WERI-Rb-1 (cell line): ENCODE measurements around the gene TSEN2.

ENCODE experiments used
- DNase-seq: peaks from one replicate; pipeline ENCODE4 v3.0.0-alpha.2; 2020
- H3K27ac ChIP-seq: fragments of 250-450 bp; sonication (Bioruptor Pico); 2 replicates; pipeline ENCODE4 v1.5.1; 2020; ENCODE audit warnings: mild to moderate bottlenecking, moderate library complexity
- H3K27me3 ChIP-seq: fragments of 250-450 bp; sonication (Bioruptor Pico); 2 replicates; pipeline ENCODE4 v1.5.1; 2021; ENCODE audit warnings: mild to moderate bottlenecking, low read depth, moderate library complexity; ENCODE audit not compliant: insufficient read depth, severe bottlenecking
- H3K36me3 ChIP-seq: fragments of 250-450 bp; sonication (Bioruptor Pico); 2 replicates; pipeline ENCODE4 v1.5.1; 2020; ENCODE audit warnings: mild to moderate bottlenecking, moderate library complexity
- H3K4me3 ChIP-seq: 2 replicates; pipeline ENCODE4 v1.5.1; 2011; ENCODE audit warnings: low read depth, mild to moderate bottlenecking, control low read depth, low read length
- H3K9me3 ChIP-seq: fragments of 250-450 bp; sonication (Bioruptor Pico); 2 replicates; pipeline ENCODE4 v1.5.1; 2021; ENCODE audit warnings: mild to moderate bottlenecking, moderate library complexity; ENCODE audit not compliant: severe bottlenecking
- TF ChIP-seq, protein P1 (sequence below): IDR thresholded peaks from 2 replicates; pipeline ENCODE4 v1.5.1; 2011; ENCODE audit warnings: low read depth, mild to moderate bottlenecking, control low read depth, inconsistent platforms, low read length

TSEN2 gene

DNA sequence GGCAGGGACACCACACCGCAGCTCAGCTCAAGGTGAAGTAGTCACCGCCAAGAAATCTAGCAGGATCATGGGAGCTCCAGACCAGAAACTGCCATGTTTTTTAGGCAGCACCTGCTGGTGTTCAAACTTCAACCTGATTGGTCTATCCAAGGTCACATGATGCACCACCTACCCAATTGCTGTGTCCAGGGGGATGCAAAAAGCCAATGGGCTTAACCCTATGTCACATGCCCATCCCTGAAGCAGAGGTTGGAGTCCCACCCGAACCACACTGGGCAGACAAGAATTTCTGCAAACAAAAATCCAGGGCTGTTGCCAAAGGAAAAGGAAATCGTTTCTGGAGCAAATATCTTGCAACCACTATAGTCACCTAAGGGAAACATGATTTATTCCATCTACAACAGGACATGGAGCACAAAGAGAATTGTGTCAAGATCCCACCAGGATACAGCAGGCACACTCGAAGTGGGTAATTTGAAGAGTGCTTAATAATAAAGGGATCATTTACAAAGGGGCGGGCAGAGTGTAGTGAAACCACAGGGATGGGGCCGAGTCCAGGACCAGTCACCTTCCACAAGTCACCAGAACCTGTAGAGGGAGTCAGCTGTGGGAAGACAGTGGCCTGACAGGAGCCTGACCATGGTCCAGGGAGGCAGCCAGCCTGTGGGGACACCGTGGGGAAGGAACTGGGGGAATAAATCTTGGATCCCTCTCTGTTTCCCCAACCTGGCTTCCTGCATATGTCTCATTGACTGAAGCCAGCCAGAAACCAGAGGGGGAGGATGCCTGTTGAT is 34.2 kb upstream of the TSEN2 start:
- TF ChIP-seq, protein P1, sequence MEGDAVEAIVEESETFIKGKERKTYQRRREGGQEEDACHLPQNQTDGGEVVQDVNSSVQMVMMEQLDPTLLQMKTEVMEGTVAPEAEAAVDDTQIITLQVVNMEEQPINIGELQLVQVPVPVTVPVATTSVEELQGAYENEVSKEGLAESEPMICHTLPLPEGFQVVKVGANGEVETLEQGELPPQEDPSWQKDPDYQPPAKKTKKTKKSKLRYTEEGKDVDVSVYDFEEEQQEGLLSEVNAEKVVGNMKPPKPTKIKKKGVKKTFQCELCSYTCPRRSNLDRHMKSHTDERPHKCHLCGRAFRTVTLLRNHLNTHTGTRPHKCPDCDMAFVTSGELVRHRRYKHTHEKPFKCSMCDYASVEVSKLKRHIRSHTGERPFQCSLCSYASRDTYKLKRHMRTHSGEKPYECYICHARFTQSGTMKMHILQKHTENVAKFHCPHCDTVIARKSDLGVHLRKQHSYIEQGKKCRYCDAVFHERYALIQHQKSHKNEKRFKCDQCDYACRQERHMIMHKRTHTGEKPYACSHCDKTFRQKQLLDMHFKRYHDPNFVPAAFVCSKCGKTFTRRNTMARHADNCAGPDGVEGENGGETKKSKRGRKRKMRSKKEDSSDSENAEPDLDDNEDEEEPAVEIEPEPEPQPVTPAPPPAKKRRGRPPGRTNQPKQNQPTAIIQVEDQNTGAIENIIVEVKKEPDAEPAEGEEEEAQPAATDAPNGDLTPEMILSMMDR: no peak
- no peaks in the 10 kb centered on the region for H3K9me3 ChIP-seq
- H3K27ac ChIP-seq: no peak overlapping the region
- no peaks in the 10 kb centered on the region for H3K36me3 ChIP-seq
- no peak overlapping the region for H3K4me3 ChIP-seq
- no peak for DNase-seq
- no peaks in the 10 kb centered on the region for H3K27me3 ChIP-seq

DNA sequence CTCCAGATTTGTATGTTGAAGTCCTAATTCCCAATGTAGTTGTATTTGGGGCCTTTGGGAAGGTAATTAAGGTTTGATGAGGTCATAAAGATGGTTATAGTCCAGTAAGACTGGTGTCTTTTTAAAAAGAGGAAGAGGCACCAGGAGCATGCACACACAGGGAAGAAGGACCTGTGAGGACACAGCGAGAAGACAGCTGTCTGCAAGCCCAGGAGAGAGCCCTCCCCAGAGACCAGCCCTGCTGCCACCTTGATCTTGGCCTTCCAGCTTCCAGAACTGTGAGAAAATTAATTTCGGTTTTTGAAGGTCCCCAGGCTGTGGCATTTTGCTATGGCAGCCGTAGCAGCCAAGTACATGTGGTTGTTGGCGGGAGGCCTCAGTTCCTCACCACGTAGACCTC is 32.8 kb upstream of the TSEN2 start:
- TF ChIP-seq, protein P1: no peak
- H3K36me3 ChIP-seq: no peaks in the 10 kb centered on the region
- no peak for DNase-seq
- no peaks in the 10 kb centered on the region for H3K27me3 ChIP-seq
- H3K4me3 ChIP-seq: no peak overlapping the region
- H3K9me3 ChIP-seq: no peaks in the 10 kb centered on the region
- no peak overlapping the region for H3K27ac ChIP-seq

GRCh38 chr3:12451960-12452359 is 32.3 kb upstream of the TSEN2 start:
- Histone ChIP-seq H3K36me3 (no peaks in the 10 kb centered on the region), H3K4me3 (no peak overlapping the region), H3K27me3 (no peaks in the 10 kb centered on the region), H3K9me3 (no peaks in the 10 kb centered on the region), H3K27ac (no peak overlapping the region)
- TF ChIP-seq, protein P1: no peak
- DNase-seq: no peak

- DNase-seq: no peak
- Histone ChIP-seq H3K27me3 (no peaks in the 10 kb centered on the region), H3K4me3 (no peak overlapping the region), H3K9me3 (no peaks in the 10 kb centered on the region), H3K36me3 (no peaks in the 10 kb centered on the region), H3K27ac (no peak overlapping the region)
- TF ChIP-seq, protein P1: no peak
These were observed 31.6 kb upstream of the TSEN2 start for GRCh38 chr3:12452361-12453330.

GRCh38 chr3:12454076-12454815 is 30.0 kb upstream of the TSEN2 start:
- H3K9me3 ChIP-seq: no peaks in the 10 kb centered on the region
- H3K27ac ChIP-seq: no peak overlapping the region
- H3K4me3 ChIP-seq: no peak overlapping the region
- no peaks in the 10 kb centered on the region for H3K36me3 ChIP-seq
- peak; percentile 28 for DNase-seq
- no peaks in the 10 kb centered on the region for H3K27me3 ChIP-seq
- TF ChIP-seq, protein P1: no peak
